Activated CD4-positive, alpha-beta memory T cell treated with anti-CD3 and anti-CD28 coated beads, Interleukin-2, amount 10 ng/mL, durations not matched to agents 7 days and 5 days (primary cell): ENCODE results near the gene RASL10B. TPM values are rescaled to one million over a fixed set of nuclear protein-coding genes. Genes with fewer than 3 reads are reported as not detected.

Experiments
- CTCF ChIA-PET: fragments of 350-600 bp; sonication (Branson Sonifier 250); formaldehyde crosslinking; loops from one replicate; lab custom pipeline; 2021; ENCODE audit warnings: antibody characterized with exemption, inconsistent platforms; lab: Charles Lee
- POLR2A ChIA-PET: fragments of 350-600 bp; sonication (Branson Sonifier 250); formaldehyde crosslinking; loops from one replicate; lab custom pipeline; 2021; ENCODE audit warnings: antibody characterized with exemption; lab: Charles Lee
- DNase-seq: peaks from one replicate; pipeline ENCODE4 v3.0.0-alpha.2; 2020
- H3K27ac Mint-ChIP-seq: one replicate; pipeline ENCODE4 v1.8.0; 2021; ENCODE audit warnings: mild to moderate bottlenecking, mixed read lengths
- H3K27me3 Mint-ChIP-seq: one replicate; pipeline ENCODE4 v1.8.0; 2021; ENCODE audit warnings: mixed read lengths
- H3K36me3 Mint-ChIP-seq: one replicate; pipeline ENCODE4 v1.8.0; 2021; ENCODE audit warnings: low read depth, mixed read lengths
- H3K4me1 Mint-ChIP-seq: one replicate; pipeline ENCODE4 v1.8.0; 2021; ENCODE audit warnings: mixed read lengths
- H3K4me3 Mint-ChIP-seq: one replicate; pipeline ENCODE4 v1.8.0; 2021; ENCODE audit warnings: mild to moderate bottlenecking, mixed read lengths
- H3K9me3 Mint-ChIP-seq: one replicate; pipeline ENCODE4 v1.8.0; 2021; ENCODE audit warnings: mixed read lengths
- total RNA-seq, 2 experiments: library from RNA; stranded (reverse); gene quantifications; one replicate each; pipeline ENCODE4 v1.2.3, GENCODE V29; 2021

Gene RASL10B
- total RNA-seq, 2 experiments from 2014 or later: 0.08 to 0.33 TPM

DNA sequence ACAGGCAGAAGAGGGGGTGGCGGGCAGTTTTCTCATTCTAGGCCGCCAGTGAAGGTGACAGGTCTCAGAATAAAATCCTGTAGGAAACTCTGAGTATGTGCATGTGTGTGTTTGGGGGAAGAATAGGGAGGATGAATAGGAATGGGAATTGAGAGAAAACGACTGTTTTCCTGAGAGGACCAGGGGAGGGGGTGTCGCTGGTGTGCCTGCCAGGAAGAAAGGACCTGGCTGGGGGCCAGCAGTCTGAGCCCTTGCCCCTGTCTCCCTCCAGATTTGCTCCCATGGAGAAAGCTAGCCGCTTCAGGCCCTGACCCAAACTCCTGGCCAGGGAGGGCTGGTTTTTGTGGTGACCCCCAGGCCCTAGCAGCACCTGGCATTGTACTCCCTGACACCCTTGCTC lies 43.6 kb downstream of the RASL10B start:
- ChIA-PET POLR2A (no interaction called here), CTCF (interaction anchor here (2.5 kb wide), 1 partner anchor 11 kb away, joined by 9 read pairs; no protein-coding TSS in a partner anchor)
- no peak for DNase-seq
- no peaks in the 10 kb centered on the region for H3K4me1 Mint-ChIP-seq
- peaks cover 31% of the 10 kb centered on the region for H3K27me3 Mint-ChIP-seq
- no peaks in the 10 kb centered on the region for H3K36me3 Mint-ChIP-seq
- no peak overlapping the region for H3K4me3 Mint-ChIP-seq
- H3K9me3 Mint-ChIP-seq: no peaks in the 10 kb centered on the region
- no peak overlapping the region for H3K27ac Mint-ChIP-seq

DNA sequence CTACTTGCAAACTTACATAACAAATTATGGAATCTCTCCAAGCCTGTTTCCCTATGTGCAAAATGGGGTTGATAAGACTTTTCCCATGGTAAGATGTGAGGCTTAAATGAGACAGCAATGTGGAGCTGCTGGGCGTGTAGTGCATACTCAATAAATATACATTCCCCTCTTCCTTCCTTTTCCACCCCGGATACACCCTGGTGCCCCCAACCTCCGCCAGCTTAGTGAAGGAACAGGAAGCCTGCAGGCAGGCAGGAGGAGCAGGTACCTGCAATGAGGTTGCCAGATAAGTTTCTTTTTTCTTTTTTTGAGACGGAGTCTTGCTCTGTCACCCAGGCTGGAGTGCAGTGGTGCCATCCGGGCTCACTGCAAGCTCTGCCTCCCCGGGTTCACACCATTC lies 44.1 kb downstream of the RASL10B start:
- H3K36me3 Mint-ChIP-seq: no peaks in the 10 kb centered on the region
- ChIA-PET CTCF (interaction anchor here (2.5 kb wide), 1 partner anchor 11 kb away, joined by 9 read pairs; no protein-coding TSS in a partner anchor), POLR2A (no interaction called here)
- no peak for DNase-seq
- H3K4me3 Mint-ChIP-seq: no peak overlapping the region
- H3K9me3 Mint-ChIP-seq: no peaks in the 10 kb centered on the region
- H3K27me3 Mint-ChIP-seq: peaks cover 31% of the 10 kb centered on the region
- H3K27ac Mint-ChIP-seq: no peak overlapping the region
- H3K4me1 Mint-ChIP-seq: no peaks in the 10 kb centered on the region

DNA sequence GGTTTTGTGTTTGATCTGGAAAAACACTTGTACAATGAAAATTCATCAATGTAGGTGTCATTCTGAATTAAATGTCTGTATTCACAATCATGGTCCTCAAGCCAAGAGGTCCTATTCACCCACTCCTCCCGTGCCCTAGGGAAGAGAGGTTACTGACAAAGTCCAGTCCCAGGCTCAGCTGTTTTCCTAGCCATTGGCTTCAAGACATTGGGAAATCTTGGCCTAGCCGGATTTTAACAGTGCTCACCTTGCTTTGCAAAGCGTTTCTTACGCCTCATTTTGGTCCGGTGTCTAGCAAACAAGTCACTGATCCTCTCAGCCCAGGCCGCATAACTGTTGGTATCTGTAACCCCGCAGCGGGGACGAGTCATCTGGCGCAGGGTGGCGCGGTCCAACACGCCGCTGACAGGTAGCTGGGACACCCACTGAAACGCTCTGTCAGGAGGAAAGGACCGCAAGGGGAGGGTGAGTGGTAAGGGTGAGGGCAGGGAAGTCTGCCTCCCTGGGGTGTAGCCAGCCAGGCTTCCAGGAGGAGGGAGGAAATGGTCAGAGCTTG lies 47.3 kb downstream of the RASL10B start:
- H3K27me3 Mint-ChIP-seq: peaks cover 34% of the 10 kb centered on the region
- ChIA-PET POLR2A (no interaction called here), CTCF (no interaction called here)
- no peaks in the 10 kb centered on the region for H3K4me1 Mint-ChIP-seq
- H3K27ac Mint-ChIP-seq: no peak overlapping the region
- DNase-seq: no peak
- no peaks in the 10 kb centered on the region for H3K36me3 Mint-ChIP-seq
- H3K9me3 Mint-ChIP-seq: no peaks in the 10 kb centered on the region
- no peak overlapping the region for H3K4me3 Mint-ChIP-seq

DNA sequence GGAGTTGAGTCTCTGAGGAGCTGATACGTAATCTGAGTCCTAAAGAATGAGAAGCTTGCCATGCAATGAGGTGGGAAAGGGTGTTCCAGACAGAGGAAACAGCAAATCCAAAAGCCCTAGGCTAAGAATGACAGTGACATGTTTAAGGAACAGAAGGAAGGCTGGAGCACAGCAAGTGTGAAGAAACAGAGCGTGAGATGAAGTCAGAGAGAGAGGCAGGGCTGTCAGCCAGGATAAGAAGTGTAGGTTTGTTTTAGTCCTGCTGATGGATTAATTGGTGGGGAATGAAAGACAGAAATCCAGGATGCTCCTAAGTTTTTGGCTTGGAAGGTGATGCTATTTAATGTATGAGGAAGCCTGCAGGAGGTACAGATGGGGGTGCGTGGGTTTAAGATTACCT lies 49.5 kb downstream of the RASL10B start:
- no peak for DNase-seq
- Mint-ChIP-seq H3K9me3 (no peaks in the 10 kb centered on the region), H3K4me3 (no peak overlapping the region), H3K36me3 (no peaks in the 10 kb centered on the region), H3K27ac (no peak overlapping the region), H3K27me3 (peaks cover 31% of the 10 kb centered on the region), H3K4me1 (no peaks in the 10 kb centered on the region)
- CTCF ChIA-PET: interaction anchor here (1.0 to 2.0 kb wide), 4 partner anchors 9 to 34 kb away, joined by 3 to 13 read pairs (median 5); partner anchors contain the start of gene TAF15
- POLR2A ChIA-PET: no interaction called here

DNA sequence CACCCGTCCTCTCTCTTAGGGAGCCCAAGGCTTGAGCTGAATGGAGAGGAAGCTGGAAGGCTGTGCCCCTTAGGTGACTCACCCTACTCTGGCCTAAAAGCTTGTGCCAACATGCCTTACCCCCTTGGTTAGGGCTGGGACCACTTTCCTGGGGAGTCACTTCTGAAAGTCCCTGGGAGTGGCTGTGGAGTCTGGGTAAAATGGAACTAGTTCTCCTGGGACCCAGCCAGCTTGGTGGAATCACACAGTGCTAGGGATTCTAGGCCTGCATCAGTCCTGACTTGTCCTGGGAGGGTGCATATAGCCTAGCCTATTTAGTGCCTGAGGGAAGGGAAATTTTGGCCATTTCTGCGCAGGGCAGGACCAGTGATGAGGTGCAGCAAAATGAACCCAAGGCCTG lies 53.5 kb downstream of the RASL10B start:
- Mint-ChIP-seq H3K9me3 (no peaks in the 10 kb centered on the region), H3K4me1 (no peaks in the 10 kb centered on the region), H3K4me3 (no peak overlapping the region), H3K27me3 (peaks cover 35% of the 10 kb centered on the region), H3K27ac (no peak overlapping the region), H3K36me3 (no peaks in the 10 kb centered on the region)
- ChIA-PET CTCF (interaction anchor here (1.8 kb wide), 1 partner anchor 21 kb away, joined by 8 read pairs; no protein-coding TSS in a partner anchor), POLR2A (interaction anchor here (1.1 kb wide), 1 partner anchor 21 kb away, joined by 3 read pairs; no protein-coding TSS in a partner anchor)
- DNase-seq: no peak

DNA sequence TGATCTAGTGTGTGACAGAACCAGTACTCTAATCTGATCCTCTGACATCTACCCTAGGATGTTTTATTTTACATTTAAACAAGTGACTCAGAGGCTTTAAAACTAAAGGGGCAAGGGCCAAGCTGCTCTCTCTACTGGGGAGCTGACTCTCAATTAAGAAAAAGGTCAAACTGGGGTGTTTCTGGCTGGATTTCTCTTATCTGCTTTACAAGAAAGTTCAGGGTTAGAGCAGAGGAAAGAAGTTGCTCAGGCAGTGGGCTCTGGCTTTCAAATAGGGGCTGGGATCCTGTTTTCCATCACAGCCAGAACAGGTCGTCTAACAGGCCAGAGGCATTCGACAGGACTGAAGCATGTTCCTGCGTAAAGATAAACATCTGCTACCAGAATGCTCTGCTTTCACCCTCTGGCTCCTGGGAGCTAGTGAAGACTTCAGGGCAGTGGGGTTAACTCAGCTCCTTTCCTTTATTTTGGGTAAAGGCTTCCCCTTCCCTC lies 55.5 kb downstream of the RASL10B start:
- DNase-seq: no peak
- Mint-ChIP-seq H3K4me1 (no peaks in the 10 kb centered on the region), H3K27ac (no peak overlapping the region), H3K4me3 (no peak overlapping the region), H3K36me3 (no peaks in the 10 kb centered on the region), H3K27me3 (peaks cover 36% of the 10 kb centered on the region), H3K9me3 (no peaks in the 10 kb centered on the region)
- ChIA-PET CTCF (interaction anchor here (1.0 to 1.2 kb wide), 3 partner anchors 18 to 23 kb away, joined by 3 to 4 read pairs (median 3); no protein-coding TSS in a partner anchor), POLR2A (no interaction called here)

DNA sequence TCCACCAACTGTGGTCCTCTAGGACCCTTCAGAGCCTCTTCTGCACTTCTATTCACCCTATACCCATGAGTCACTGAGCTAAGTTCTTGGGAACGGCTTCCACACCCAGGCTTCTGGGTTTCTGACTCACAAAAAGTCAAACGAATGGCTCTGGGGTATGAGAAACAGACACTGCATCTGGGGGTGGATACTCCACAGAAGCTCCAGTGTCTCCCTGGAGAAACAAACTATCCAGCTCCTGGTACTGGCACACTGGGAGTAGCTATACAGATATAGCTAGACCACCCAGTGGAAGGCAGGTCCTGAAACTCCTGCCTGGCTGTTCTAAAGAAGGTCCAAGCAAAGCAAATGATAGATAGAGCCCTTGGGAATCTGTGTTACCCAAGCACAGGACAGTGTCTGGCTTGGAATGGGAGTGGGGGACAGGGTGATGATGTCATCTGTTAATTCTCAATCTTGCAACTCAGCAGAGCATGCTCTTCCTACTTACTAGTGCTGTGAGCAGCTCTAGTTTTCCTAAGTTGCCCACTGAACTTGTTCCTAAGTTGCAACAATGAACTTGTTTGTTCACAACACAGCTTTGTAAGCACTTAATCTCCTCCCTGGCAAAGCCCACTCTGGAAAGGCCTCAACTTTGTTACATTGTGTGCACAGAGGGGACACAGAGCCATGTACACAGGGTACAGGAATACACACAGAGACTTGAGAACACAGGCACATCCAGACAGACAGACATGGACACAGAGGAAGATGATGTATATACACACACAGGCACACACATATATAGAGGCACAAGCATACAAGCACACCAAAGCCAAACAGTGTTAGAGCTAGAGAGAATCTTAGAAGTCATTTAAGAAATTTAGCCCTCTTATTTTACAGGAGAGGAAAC lies 57.3 kb downstream of the RASL10B start:
- ChIA-PET POLR2A (interaction anchor here (0.6 kb wide), 1 partner anchor 73 kb away, joined by 4 read pairs; no protein-coding TSS in a partner anchor), CTCF (interaction anchor here (1.2 to 2.0 kb wide), 3 partner anchors 19 to 25 kb away, joined by 3 to 10 read pairs (median 9); no protein-coding TSS in a partner anchor)
- Mint-ChIP-seq H3K4me1 (no peaks in the 10 kb centered on the region), H3K27ac (no peak overlapping the region), H3K4me3 (no peak overlapping the region), H3K27me3 (peaks cover 46% of the 10 kb centered on the region), H3K9me3 (no peaks in the 10 kb centered on the region), H3K36me3 (no peaks in the 10 kb centered on the region)
- DNase-seq: no peak

DNA sequence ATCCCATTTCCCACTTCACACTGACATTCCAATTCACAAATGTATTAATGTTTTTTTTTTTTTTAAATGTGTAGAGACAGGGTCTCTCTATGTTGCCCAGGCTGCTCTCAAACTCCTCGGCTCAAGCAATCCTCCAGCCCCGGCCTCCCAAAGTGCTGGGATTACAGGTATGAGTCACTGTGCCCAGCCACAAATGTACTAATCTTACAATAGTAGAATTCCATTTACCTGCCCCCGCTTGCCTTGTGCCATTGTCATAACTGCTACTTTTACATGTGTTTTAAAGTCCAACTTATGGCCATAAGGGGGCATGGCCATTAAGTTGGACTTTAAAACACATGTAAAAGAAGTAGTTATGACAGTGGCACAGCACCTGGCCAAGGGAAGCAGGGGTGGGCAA lies 59.4 kb downstream of the RASL10B start:
- ChIA-PET POLR2A (no interaction called here), CTCF (interaction anchor here (2.4 kb wide), 1 partner anchor 27 kb away, joined by 15 read pairs; no protein-coding TSS in a partner anchor)
- H3K36me3 Mint-ChIP-seq: no peaks in the 10 kb centered on the region
- H3K9me3 Mint-ChIP-seq: no peaks in the 10 kb centered on the region
- H3K4me3 Mint-ChIP-seq: no peak overlapping the region
- no peak for DNase-seq
- peaks cover 10% of the 10 kb centered on the region for H3K4me1 Mint-ChIP-seq
- no peak overlapping the region for H3K27ac Mint-ChIP-seq
- H3K27me3 Mint-ChIP-seq: peaks cover 62% of the 10 kb centered on the region

DNA sequence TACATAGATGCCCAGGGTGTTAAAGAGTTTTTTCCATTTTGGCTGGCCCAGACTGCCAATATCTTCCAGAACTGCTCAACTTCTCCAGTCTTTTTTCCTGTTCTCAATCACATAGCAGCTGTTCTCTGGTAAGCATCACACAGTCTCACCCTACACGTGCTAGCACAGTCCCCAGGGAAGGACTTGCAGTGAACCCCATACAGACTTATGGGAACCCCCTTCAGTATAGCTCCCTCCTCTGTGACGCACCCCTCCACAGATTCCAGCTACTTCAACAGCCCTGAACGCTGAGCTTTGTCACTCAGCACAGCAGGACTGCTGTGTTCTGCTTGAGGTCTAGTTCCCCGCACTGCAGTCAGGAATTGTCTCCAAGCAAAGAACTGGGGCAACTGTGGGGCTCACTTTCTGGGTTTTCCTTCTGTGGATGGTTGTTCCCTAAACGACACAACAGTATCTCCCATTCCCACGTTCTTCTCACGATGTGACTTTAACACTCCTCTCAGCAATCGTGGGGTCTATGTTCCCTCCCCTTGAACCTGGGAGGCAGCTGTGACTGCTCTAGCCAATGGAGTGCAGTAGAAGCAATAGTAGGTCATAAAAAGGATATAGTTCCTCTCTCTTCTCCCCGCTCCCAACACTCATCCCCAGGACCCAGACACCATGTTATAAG lies 60.4 kb downstream of the RASL10B start:
- Mint-ChIP-seq H3K4me1 (peaks cover 15% of the 10 kb centered on the region), H3K9me3 (no peaks in the 10 kb centered on the region), H3K4me3 (no peak overlapping the region), H3K36me3 (no peaks in the 10 kb centered on the region), H3K27me3 (peaks cover 65% of the 10 kb centered on the region), H3K27ac (no peak overlapping the region)
- no peak for DNase-seq
- CTCF ChIA-PET: interaction anchor here (2.4 kb wide), 1 partner anchor 28 kb away, joined by 15 read pairs; no protein-coding TSS in a partner anchor
- POLR2A ChIA-PET: interaction anchor here (6.9 kb wide), 1 partner anchor 17 kb away, joined by 52 read pairs; the partner anchor contains the start of gene TAF15

Other genes starting within 250 kb of the RASL10B start
- 100 to 1,000 TPM; 103 to 110 TPM for gene SLFN12L, start 194.0 kb upstream of the RASL10B start, total RNA-seq
- not detected for gene SLFN14, start 170.8 kb upstream of the RASL10B start, total RNA-seq
- gene PEX12, start 153.1 kb upstream of the RASL10B start, total RNA-seq: 1 to 10 TPM; 3.8 to 4.5 TPM
- gene AP2B1, start 144.3 kb upstream of the RASL10B start, total RNA-seq: 100 to 1,000 TPM; 196 to 203 TPM
- not detected for gene GAS2L2, start 21.6 kb downstream of the RASL10B start, total RNA-seq
- gene C17orf50, start 29.2 kb downstream of the RASL10B start, total RNA-seq: not detected
- not detected for gene MMP28, start 64.0 kb downstream of the RASL10B start, total RNA-seq
- 100 to 1,000 TPM; 244 to 252 TPM for gene TAF15, start 77.8 kb downstream of the RASL10B start, total RNA-seq
- gene HEATR9, start 137.3 kb downstream of the RASL10B start, total RNA-seq: 1 to 10 TPM; 2.3 to 3.1 TPM
- 100 to 1,000 TPM; 482 to 491 TPM for gene CCL5, start 148.7 kb downstream of the RASL10B start, total RNA-seq
- gene RDM1, start 199.1 kb downstream of the RASL10B start, total RNA-seq: 10 to 100 TPM; 14.4 to 16.9 TPM
- gene LYZL6, start 212.1 kb downstream of the RASL10B start, total RNA-seq: not detected
- not detected for gene CCL16, start 249.9 kb downstream of the RASL10B start, total RNA-seq